Left hindlimb (tissue), 1 donor: ENCODE data around the gene SFXN2.
A peak's percentile ranks its signal among the peaks of the same experiment; 100 is the strongest.
"Not testable (repeated sequence)": the region's sequence is repeated elsewhere in the genome, so short reads cannot be mapped to it uniquely, and the experiment has no call there.

Experiments used
- DNase-seq: peaks from one replicate; pipeline ENCODE4 v3.0.0-alpha.2; 2018

Gene SFXN2, protein sequence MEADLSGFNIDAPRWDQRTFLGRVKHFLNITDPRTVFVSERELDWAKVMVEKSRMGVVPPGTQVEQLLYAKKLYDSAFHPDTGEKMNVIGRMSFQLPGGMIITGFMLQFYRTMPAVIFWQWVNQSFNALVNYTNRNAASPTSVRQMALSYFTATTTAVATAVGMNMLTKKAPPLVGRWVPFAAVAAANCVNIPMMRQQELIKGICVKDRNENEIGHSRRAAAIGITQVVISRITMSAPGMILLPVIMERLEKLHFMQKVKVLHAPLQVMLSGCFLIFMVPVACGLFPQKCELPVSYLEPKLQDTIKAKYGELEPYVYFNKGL

DNA sequence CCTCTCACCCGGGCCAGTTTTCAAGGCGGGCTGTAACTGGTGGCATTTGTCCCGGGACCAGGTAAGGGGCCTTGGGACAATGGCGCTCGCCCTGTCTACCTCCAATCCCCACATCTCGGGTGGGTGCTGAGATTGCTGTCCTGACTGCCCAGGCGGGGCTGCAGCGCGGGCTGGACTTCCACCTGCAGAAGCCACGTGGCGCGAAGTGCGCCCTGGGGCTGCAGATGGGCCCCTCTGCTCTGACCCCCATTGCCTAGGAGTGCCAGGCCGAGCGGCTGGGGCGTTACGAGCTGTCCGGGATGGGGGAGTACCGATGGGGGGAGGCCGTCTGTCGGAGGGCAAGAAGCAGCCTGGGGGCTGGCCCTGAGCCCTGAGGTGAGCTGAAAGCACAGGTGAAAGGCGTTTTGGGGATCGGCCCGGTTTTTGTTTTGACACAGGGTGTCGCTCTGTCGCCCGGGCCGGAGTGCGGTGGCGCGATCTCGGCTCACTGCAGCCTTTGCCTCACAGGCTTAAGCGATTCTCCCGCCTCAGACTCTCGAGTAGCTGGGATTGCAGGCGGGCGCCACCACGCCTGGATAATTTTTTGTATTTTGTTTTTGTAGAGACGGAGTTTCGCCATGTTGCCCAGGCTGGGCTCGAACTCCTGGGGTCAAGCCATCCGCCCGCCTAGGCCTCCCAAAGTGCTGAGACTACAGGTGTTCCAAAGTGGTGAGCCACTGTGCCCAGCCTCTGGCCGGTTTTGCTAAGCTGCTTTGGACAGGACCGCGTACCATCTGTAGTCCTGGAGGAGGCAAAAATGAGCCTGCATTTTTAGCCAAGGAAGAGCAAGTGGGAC is at the start of gene SFXN2:
TSS of gene SFXN2 (plus strand) at position 16 of the 835 bp plus-strand sequence. CDS start 12,001 bp downstream, outside the sequence.
- no peak for DNase-seq

DNA sequence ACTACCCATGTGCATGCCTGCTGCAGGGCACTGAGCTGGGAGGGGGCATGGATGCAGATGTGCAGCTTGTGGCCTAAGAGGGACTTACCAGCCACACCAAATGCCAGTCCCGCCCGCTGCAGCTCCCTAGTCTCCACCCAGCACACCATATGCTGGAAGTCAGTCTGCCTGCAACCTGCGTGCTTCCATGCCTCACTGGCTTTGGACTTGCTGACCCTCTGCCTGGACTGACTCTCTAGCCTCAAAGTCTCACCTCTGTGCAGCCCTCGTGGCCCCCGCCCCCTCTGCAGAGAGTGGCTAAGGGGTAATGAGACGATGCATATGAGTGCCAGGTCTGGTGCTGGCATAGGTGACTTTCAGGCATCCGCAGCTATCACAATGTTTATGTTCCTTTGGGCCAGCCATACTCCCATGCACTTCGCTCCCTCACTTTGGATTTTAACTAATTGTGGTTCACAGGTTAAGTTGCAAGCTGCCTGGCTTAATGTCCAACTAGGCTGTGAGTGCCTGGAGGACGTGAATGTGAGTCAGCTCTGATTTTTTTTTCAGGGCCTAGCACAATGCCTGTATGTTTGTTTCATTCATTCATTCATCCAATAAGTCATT is 48.4 kb upstream of the SFXN2 start:
- DNase-seq: no peak

DNA sequence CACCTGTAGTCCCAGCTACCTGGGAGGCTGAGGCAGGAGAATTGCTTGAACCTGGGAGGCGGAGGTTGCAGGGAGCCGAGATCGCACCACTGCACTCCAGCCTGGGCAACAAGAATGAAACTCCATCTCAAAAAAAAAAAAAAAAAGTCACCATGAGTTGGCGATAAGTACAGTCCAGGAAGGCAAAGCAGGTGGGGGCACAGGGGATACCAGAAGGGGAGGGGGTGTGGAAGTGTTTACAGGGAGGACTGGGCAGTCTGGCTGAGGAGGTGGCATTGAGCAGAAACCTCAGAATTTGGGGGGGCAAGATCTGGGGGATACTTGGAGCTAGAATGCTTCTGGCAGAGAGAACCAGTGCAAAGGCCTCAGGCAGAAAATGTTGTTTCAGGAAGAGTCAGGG is 47.0 kb upstream of the SFXN2 start:
- DNase-seq: not testable (repeated sequence)

DNA sequence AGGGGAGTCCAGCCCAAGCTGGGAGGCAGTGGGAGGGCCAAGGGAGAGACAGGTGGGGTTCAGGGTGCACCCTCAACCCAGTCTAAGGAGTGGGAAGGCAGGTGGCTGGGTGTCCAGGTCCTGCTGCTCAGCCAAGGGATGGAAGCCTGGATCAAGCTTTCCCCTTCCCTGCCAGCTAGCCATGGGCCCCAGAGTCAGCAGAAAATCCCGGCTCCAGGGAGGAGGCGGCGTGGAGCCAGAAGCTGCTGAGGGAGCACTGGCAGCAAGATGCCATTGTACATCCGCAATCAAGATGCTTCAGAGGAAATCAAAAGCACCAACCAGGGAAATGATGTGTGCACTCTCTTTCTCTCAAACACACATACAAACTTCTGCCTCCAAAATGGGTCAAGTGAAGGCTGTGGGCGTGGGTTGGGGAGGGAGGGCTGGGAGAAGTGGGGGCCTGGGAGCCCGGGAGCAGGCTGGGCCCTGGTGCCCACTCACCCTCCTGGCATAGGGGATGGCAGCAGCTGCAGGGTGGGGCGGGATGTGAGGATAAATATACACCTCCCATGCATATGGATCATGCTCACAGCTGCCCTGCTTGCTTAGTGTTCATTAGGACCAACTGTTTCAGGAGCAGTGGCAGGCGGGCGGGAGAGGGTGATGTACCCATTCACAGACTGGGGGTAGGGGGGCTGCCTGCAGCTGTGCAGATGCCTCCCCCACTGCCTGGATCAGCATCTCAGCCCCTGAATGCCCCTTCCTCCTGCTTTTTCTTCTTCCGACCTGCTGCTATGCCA is 45.9 kb upstream of the SFXN2 start:
- DNase-seq: peak; percentile 76

DNA sequence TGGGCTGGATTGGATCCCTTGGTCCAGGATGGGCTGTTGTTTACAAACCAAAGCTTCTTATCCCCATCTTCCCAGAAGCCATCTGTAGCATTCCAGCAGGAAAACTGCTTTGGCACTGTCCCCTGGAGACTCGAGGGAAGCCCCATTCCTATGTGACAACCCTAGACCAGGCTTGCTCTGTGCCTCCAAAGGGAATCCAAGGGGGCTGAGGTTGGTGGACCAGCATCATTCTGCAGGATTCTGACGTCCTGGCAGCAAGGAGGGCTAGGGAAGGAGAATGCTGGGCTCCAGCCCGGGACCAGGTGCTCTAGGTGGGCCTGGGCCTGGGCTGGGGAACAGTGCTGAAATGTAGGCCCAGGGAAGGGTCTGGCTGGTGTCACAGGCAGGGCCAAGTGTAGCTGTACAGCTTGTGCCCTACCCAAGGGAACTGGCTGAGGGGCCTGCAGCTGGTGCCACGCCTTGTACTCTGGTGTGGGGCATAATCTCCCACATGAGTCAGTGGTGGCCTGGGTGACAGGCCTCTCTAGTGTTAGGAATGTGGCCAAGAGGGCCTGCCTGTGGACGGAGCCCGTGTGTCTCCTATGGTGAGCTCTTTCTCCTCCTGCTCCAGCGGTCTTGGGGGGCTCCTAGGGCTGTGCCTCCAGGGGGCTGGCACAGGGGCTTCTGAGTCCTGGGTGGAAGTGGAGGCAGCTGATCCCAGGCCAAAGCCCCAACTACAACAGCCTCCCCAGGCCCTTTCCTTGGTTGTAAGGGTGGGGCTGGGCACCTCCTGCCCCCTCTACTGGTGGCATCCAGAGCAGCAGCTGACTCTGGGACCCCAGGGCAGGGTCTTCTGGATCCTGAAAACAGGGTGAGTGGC is 45.0 kb upstream of the SFXN2 start:
- no peak for DNase-seq

DNA sequence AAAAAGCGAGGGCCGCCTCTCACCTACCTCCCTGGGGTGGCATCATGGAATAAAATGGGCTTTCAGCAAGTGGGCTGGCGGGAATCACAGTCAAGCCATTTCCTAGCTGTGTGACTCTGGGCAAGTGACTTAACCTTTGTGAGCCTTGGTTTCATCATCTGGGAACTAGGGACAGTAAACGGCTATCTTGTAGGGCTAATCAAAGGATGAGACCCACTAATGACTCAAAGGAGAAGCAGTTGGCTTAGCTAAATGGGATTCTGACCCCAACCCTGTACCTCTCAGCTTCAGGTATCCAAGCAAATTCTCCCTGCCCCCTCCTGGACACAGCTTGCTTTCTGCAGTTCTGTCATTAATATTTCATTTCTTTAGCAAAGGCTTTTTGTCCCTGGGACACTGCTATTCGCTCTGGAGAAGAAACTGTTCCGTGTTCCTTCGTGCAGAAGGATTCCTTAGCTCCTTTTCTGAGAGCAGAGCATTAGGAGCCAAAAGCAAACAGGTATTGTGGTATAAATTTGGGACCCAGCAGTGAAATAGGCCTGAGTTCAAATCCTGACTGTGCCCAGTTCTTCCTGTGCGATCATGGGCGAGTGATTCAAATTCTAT is 44.3 kb upstream of the SFXN2 start:
- DNase-seq: no peak

DNA sequence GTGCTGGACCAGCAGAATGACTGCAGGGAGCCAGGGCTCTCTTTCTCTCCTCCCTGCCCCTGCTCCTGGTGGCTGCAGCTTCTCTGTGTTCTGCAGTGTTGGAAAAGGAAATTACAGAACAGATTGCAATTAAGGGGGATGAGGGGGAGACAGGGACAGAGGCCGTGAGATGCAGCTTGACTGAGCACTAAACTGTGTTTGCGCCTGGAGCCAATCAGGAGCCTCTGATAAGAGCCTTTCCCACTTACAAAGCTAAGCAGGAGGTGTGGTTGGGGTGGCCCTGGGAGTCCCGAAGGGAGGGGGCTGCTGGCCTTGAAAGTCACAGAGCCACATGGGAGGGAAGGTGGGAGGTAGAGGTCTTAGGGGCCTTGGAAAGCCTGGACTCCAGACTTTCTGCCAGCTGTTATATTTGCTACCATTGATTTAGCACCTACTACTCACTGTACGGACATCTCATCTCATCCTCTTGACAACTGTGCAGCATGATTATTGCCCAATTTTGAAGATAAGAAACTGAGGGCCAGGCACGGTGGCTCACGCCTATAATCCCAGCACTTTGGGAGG is 43.5 kb upstream of the SFXN2 start:
- no peak for DNase-seq

DNA sequence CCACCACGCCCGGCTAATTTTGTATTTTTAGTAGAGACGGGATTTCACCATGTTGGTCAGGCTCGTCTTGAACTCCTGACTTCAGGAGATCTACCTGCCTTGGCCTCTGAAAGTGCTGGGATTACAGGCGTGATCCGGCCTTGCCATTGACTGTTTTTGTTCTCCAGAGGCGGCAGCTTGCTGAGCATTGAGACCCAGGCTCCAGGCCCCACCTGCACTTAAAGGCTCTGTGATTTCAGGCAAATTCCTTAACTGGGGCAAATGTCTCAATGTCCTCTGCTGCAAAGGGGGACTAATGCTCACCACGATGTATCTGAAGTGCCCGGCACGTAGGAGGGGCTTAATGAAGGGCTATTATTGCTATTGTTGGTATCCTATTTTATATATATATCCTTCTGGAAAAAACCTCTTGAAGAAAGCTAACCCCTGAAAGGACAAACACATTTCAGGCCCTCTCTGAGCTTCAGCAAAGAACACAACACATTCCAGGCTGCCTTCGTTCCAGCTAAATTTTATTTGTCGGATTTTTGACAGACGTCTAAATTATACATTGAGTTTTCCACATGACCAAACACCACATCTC is 41.1 kb upstream of the SFXN2 start:
- no peak for DNase-seq

DNA sequence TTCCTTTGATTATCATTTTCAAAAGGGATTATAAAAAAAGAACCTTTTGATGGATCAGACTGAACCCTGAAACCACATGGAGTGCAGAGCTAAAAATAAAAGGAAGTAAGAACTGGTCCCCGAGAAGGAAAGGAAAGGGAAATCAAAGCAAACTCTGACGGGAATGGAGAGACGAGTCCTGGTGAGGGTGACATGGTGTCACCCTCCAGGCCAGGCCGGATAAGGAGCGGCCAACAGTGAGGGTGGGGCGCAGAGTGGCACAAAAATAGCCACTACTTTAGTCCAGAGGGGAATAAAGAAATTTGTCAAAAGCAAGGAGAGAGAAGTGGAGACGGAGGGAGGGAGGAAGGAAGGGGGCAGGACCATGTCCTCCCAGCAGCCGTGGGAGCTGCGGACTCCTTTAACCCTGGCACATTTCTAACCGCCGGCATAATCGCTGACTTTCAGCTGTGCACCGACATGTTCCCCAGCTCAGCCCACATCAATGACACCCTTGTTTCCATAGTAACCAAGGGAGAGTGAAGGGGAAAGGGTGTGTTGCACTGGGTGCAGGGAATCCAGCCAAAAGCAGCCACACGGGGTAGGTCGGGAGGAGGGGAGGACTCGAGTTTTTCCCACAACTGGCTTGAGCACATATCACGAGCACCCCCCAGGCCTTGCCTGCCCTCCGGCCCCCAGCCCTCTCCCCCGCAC is 40.5 kb upstream of the SFXN2 start:
- peak; percentile 81 for DNase-seq

DNA sequence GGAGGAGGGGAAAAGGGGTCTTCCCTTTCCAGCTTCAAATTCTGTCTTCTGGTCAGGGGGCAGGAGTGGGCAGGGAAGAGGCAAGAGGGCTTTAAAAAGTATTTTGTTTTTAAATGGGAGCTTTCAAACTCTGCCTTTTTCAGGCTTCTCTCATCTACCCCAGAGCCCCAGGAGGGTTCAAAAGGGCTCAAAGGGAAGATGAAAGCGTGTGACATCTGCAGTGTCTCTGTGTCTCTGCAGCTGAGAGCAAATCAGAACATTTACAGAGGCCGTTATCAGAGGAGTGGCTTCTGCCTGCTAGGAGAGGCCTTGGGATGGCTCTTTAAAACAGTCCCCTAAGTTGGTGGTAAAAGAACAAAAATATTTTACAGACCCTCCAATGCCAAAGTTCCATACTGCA is 39.9 kb upstream of the SFXN2 start:
- no peak for DNase-seq

DNA sequence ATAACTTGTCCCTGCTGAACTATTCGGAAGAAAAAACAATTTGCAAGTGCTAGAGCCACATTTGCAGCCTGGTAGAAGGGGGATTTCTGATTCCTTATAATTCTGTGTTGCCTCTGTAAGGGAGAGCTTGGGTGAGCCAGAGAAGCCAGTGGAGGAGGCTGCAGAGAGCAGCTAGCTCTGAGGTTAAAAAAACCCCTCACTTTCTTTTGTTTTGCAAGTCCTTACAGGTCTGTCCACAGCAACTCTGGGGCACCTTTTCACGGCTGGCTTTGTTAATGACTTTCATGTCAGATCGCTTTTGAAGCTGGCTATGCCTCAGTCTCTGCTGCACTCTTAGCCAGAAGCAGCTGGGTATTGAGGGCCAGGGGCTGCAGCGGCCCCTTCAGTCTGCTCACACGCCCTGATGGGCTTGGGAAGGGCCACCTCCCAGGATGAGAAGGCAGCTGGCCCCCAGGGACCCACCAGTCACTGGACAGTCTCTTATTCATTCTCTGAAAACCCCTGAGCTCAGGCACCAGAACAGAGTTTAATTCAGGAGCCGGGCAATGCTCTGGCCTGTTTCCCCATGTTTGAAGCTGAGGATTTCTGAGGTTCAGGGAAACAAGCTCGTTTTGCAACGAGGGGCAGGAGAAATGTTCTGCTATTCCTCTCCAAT is 39.3 kb upstream of the SFXN2 start:
- no peak for DNase-seq

DNA sequence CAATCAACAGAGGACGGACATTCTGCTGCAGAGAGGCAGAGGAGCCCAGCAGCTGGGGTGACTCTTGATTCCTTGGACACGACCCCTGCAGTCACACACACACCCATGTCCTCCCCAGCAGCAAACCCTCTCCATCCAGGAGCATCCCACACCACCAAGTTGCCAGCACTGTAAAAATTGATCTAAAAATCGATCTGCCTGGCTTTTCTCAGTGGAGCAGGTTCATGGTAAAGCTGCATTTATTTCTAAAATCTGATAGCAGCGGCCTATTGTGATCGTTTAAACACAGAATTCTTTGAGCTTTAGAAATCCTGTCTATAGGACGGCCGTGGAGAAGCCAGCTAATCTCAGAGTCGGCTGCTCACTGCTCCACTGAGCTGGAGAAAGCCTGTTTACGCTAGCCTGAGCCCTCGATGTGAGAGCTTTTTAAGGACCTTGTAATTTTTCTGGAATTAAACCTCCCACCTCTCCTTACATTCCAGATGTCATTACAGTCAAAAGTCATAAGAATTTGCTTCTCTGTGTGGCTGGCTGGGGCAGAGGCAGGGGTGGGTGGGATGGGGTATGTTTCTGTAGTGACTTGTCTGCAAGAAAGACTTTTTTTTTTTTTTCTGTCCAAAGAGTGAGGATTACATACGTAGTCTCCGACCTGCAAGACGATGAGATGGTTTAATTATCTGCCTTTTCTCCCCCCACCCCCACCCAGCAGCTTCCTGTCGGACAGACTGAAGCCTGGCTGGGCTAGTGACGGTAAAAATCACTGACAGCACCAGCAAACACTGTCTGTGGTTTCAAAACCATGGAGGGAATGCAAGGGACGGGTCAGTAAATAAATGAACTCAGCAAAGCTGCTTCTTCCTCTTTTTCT is 38.5 kb upstream of the SFXN2 start:
- peak; percentile 68 for DNase-seq

DNA sequence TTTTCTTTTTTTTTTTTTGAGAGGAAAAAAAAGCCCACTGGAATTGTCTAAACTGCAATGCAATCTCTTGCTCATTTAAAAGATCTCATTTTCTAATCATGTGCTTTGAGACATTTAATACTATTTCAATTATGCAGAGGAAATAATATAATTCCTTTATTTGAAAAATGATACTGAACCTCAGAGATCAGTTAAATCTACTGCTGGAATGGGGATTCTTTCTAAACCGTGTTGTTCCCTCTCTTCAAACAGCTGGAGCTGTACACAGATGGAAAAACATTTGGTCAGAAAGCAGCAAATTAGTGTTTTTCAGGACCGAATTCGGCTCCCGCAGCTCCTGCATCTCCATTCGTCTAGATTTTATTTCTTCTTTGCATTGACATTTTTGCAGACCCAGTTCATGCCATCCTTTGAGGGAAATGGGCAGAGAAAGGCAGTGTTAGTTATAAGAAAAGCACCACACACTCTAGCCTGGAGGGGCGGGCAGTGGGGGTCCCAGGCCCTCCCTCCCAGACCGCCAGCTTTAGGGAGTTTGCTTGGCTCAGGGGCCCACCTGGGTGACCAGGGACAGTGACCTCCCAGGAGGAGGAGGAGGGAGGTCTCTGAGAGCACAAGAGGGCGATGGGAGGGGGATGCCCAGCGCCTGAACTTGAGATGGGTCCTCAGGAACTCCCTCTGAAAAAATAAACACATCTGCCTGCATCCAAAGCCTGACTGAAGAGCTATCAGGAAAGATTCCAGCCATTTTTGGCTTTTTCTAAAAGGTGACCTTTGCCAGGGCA is 37.7 kb upstream of the SFXN2 start:
- DNase-seq: no peak

DNA sequence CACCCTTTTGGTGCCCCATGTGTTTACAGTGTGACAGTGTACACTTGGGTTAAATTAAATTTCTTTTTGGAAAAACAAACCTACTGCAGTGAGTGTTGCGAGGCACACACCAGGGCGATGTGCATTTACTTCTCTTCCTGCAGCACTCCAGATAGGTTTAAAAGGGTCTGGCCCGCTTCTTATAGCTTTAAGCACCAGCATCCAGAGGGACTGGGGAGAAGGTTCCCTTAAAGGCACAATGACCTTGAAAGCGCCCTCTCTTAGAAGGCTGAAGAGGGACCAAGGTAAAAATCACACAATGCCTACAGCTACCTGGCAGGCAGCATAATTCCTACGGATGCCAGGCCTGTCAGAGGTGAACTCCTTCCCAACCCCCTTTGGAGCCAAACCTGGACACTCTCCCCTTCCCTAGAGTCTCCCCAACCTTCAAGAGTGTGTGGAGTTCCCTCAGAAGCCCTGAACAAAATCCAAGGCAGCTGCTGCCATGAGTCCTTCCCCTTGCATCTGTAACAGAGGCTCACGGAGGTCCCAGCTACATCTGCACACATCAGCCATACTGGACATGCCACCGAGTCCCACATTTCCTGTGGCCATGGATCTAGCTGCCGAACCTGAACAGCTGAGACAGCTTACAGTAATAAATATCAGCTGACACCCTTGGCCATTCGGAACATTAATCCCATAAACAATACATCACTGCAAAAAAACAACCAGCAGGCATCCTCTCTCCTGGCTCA is 36.9 kb upstream of the SFXN2 start:
- DNase-seq: no peak

DNA sequence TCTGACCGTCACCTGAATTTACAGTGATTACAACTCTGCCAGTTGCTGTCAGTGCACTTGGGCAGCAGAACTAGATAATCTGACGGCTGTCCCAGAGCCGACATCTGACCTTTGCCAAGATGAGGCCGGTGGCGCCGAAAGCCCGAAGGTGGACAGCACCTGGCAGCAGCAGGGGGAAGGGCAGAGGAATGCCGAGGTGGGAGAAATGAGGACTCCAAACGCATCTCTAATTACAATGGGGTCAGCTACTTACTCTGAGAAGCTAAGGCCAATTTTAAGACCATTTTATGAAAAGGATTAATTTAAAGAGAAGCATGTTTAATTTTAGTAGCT is 36.4 kb upstream of the SFXN2 start:
- no peak for DNase-seq

DNA sequence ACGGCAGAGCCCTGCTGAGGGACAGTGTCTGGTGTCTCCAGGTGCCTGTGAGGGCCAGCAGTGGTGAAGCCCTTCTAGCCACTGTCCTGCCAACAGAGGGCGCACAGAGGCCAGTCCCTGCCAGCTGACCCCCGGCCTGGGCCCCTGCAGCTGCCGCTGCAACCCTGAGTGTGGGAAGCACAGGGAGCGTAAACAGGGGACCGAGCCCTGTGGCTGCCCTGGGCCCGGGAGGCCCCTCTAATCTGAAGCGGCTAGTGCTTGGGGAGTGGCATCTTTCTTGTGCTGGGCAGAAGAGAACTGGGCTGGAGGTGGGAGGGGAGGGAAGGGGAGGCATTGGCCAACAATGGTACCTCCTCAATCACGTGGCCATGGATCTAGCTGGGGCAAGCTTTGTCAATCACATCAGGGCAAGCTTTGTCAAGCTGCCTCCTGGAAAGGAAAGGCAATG is 35.6 kb upstream of the SFXN2 start:
- DNase-seq: peak; percentile 83

DNA sequence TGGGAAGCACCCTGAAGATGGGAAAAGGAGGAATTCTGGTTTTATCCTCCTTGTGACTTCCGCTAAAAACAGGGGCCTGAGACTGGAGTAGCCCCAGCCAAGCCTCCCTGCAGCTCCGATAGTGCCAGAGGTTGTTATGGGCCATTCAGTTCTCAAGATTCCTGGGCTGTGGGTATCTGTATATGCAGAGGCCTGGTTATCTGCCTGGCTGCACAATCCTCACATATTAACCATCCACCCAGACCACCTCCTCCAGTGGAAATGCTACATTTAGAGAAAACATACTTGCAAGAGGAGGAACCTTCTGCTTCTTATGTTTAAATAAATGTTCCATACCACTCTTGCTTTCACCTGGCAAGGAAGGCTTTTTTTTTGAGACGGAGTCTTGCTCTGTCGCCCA is 34.8 kb upstream of the SFXN2 start:
- no peak for DNase-seq
